Measurements from ENCODE around the gene NCF2. TPM values are rescaled to one million over a fixed set of nuclear protein-coding genes. Genes with fewer than 3 reads are reported as not detected.
"Not testable (repeated sequence)": the region's sequence is repeated elsewhere in the genome, so short reads cannot be mapped to it uniquely, and the experiment has no call there.

The NCF2 gene
- total RNA-seq, 4 donors from 2014 or later = 20.4 to 85.0 (median 44.4) TPM

DNA sequence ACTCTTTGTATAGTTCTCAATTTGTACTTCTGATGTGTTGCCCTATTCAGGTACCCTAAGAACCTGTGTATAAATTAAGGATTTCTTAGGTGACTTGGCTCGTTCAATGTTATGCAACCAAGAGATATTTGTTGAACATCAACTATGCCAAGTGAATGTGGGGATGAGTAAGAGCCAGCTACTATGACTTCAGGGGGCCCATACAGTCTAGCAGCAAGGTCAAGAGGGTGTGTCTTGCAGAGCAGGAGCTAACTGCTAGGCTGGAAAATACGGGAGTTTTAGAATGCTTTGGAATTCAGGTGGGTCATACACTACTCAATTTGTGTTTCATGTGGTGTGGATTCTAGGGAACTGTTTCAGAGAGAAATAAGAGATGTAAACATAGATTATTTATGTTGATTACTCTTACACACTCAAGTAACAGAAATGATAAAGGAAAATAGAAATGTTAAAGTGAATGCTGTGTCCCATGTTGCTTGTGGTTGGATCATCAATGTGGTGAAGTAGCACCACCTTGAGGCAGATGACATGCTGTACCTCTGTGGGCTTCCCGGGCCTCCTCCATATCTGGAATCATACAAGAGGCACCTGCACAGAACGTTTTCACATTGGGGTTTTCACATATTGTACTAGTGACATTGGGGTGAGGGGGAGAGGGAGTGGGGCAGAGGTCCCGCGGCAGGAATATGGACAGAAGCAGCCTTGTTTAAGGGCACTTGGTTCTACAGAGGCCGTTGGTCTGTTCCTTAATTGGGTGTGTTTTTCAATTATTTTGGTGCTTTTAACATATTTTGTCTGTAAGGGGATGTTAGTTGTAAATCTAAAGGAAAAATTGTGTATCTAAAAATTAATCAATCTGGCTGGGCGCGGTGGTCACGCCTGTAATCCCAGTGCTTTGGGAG, 32.9 kb upstream of the NCF2 start:
- no peak for DNase-seq (ENCODE audit: low spot score)
- ATAC-seq (ENCODE audit: low FRiP score) = peak; percentile 75
- TF ChIP-seq, protein P1, sequence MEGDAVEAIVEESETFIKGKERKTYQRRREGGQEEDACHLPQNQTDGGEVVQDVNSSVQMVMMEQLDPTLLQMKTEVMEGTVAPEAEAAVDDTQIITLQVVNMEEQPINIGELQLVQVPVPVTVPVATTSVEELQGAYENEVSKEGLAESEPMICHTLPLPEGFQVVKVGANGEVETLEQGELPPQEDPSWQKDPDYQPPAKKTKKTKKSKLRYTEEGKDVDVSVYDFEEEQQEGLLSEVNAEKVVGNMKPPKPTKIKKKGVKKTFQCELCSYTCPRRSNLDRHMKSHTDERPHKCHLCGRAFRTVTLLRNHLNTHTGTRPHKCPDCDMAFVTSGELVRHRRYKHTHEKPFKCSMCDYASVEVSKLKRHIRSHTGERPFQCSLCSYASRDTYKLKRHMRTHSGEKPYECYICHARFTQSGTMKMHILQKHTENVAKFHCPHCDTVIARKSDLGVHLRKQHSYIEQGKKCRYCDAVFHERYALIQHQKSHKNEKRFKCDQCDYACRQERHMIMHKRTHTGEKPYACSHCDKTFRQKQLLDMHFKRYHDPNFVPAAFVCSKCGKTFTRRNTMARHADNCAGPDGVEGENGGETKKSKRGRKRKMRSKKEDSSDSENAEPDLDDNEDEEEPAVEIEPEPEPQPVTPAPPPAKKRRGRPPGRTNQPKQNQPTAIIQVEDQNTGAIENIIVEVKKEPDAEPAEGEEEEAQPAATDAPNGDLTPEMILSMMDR (IDR thresholded peaks at IDR 0.05) = no peak

- TF ChIP-seq, protein P1 (IDR thresholded peaks at IDR 0.05) = no peak
- DNase-seq (ENCODE audit: low spot score) (no peak), ATAC-seq (ENCODE audit: low FRiP score) (no peak)
Measured at GRCh38 chr1:183622013-183622412, 31.8 kb upstream of the NCF2 start.

DNA sequence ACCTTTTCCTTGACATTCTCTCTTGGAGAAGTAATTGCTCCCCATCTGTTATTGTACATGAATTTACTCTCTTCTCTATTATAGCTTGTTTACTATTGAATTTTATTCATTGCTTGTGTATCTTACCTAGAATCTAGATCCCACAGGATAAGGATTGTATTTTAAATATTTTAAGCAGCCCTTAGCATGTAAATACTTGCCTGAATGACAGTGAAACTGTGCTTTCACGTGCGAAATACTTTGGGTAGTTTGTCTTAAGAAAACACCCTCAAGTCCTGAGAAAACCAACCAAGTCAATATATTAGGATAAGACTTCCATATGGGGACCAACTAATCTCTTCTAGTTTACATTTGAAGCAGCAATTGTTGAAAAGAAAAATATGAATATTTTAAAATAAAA, 30.1 kb upstream of the NCF2 start:
- DNase-seq (ENCODE audit: low spot score) = no peak
- no peak for ATAC-seq (ENCODE audit: low FRiP score)
- TF ChIP-seq, protein P1 (IDR thresholded peaks at IDR 0.05) = no peak

- ATAC-seq (ENCODE audit: low FRiP score) (no peak), DNase-seq (ENCODE audit: low spot score) (no peak)
- TF ChIP-seq, protein P1 (IDR thresholded peaks at IDR 0.05) = no peak
Measured at GRCh38 chr1:183619781-183620180, 29.5 kb upstream of the NCF2 start.

GRCh38 chr1:183618202-183618601, 27.9 kb upstream of the NCF2 start:
- not testable (repeated sequence) for DNase-seq (ENCODE audit: low spot score); ATAC-seq (ENCODE audit: low FRiP score)

DNA sequence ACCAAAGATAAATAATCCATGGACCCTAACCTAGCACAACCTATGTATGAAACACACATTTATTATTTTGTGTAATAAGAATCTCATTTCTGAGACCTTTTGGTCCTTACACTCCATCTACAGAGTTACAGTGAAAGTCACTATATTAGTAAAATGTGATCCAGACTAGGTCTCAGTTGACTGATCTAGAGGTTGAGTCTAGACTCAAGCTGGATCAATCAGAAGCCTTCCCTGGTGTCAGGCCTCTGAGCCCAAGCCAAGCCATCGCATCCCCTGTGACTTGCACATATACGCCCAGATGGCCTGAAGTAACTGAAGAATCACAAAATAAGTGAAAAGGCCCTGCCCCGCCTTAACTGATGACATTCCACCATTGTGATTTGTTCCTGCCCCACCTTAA, 22.7 kb upstream of the NCF2 start:
- not testable (repeated sequence) for ATAC-seq (ENCODE audit: low FRiP score); DNase-seq (ENCODE audit: low spot score)

GRCh38 chr1:183612407-183612806, 22.1 kb upstream of the NCF2 start:
- no peak for ATAC-seq (ENCODE audit: low FRiP score)
- TF ChIP-seq, protein P1 (IDR thresholded peaks at IDR 0.05) = no peak
- no peak for DNase-seq (ENCODE audit: low spot score)

DNA sequence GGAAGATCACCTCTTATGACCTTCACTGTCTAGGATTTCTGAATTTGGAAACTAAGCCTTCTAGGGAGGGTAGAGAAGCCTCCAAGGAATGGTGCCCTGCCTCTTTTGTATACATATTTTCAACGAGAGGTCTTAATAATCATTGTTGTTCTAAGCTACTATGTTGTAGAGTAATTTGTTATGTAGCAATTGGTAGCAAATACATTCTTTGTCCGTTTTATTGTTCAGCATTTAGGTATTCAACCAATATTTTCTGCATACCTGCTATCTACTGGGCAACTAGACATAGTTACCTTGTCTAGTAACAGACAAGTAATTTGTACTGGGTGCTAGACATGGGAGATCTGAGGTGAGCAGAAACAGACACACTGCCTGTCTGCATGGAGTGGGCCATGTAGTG, 20.8 kb upstream of the NCF2 start:
- no peak for ATAC-seq (ENCODE audit: low FRiP score)
- no peak for DNase-seq (ENCODE audit: low spot score)
- TF ChIP-seq, protein P1 (IDR thresholded peaks at IDR 0.05) = no peak
